Stimulated activated CD4-positive, alpha-beta T cell treated with anti-CD3 and anti-CD28 coated beads, TNF-alpha, amount 100 ng/mL, for 1 hour (primary cell): ENCODE data around the gene TMEM109.
A peak's percentile ranks its signal among the peaks of the same experiment; 100 is the strongest.

Source experiments
- DNase-seq, 3 donors: peaks; one replicate each; pipeline ENCODE4 v3.0.0-alpha.2; 2020; ENCODE audit warnings: low read depth in 3 of 3, low spot score in 1 of 3

Gene TMEM109, protein sequence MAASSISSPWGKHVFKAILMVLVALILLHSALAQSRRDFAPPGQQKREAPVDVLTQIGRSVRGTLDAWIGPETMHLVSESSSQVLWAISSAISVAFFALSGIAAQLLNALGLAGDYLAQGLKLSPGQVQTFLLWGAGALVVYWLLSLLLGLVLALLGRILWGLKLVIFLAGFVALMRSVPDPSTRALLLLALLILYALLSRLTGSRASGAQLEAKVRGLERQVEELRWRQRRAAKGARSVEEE

GRCh38 chr11:60913793-60914632 lies at the start of gene TMEM109:
TMEM109 (plus strand) TSS chr11:60914158; CDS start chr11:60919694, 5,536 bp downstream.
- peak; percentile 70 to 75 (median 73) for DNase-seq

GRCh38 chr11:60864856-60865513 lies 49.0 kb upstream of the TMEM109 start:
- no peak for DNase-seq

- DNase-seq: no peak
These were observed 46.8 kb upstream of the TMEM109 start, which contains the start of gene ZP1 for GRCh38 chr11:60866911-60867870. ZP1 (plus strand) TSS chr11:60867542; CDS start chr11:60867562, 20 bp downstream.

GRCh38 chr11:60867871-60868681 lies 45.9 kb upstream of the TMEM109 start:
- DNase-seq: no peak

GRCh38 chr11:60868682-60869450 lies 45.1 kb upstream of the TMEM109 start:
- no peak for DNase-seq

GRCh38 chr11:60869451-60869825 lies 44.5 kb upstream of the TMEM109 start:
- DNase-seq: no peak

DNA sequence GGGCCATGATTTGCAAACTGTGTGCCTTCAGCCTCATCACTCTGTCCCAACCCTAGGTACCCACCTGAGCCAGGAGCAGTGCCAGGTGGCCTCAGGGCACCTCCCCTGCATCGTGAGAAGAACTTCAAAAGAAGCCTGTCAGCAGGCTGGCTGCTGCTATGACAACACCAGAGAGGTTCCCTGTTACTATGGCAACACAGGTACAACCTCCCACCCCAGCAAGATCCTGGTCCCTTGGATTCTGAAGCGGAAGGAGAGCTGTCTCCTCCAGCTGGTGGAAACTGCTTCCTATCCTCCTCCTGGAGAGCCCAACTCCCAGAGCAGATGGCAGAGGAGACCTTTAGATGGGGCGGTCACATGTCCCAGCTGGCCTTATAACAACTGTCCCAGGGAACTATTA lies 43.7 kb upstream of the TMEM109 start:
- DNase-seq: no peak

DNA sequence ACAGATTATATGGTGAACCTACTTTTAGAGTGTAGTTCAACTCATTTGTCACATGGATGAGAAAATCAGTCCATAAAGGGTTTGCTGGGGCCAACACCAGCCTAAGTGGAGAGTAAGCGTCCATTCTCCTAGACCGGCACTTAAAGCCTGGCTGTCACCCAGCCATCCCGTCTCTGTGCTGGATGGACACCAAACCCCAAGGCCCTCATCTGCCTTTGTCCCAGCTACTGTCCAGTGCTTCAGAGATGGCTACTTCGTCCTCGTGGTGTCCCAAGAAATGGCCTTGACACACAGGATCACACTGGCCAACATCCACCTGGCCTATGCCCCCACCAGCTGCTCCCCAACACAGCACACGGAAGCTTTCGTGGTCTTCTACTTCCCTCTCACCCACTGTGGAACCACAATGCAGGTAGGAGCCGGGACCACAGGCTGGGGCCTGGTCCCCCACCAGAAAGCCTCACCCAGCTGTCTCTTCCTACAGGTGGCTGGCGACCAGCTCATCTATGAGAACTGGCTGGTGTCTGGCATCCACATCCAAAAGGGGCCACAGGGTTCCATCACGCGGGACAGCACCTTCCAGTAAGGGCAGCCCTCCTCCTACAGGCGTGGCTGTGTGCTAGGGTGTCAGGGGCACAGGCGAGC lies 43.1 kb upstream of the TMEM109 start:
- DNase-seq: no peak

DNA sequence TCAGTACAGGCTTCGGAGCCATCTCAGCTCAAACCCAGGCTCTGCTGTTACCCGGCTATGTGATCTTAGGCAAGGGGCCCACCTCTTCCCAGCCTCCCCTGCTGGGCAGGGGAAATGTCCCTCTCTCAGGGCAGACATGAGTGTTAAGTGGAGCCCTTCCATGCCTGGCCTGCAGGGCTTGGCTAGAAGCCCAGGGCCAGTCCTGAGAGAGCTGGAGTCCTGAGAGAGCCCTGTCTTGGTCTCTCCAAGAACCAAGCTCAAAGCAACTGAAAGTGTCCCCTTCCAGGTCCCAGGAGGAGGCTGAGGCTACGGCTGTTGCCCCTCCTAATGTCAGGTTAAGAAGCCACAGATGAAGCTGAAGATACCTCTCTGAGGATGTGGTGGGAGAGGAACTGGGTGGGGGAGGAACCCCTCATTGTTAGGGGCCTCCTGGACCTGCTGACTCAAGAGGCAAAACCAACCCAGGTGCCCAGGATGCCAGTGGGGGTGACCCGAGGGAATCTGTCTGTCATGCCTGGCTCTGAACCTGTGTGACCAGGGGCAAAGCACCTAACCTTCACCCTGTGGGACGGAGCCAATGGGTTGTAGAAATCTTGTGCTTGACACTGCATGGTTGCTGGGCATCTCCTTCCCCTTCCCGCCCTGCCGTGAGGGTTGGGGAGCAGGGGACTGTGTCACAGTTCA lies 42.4 kb upstream of the TMEM109 start:
- no peak for DNase-seq

DNA sequence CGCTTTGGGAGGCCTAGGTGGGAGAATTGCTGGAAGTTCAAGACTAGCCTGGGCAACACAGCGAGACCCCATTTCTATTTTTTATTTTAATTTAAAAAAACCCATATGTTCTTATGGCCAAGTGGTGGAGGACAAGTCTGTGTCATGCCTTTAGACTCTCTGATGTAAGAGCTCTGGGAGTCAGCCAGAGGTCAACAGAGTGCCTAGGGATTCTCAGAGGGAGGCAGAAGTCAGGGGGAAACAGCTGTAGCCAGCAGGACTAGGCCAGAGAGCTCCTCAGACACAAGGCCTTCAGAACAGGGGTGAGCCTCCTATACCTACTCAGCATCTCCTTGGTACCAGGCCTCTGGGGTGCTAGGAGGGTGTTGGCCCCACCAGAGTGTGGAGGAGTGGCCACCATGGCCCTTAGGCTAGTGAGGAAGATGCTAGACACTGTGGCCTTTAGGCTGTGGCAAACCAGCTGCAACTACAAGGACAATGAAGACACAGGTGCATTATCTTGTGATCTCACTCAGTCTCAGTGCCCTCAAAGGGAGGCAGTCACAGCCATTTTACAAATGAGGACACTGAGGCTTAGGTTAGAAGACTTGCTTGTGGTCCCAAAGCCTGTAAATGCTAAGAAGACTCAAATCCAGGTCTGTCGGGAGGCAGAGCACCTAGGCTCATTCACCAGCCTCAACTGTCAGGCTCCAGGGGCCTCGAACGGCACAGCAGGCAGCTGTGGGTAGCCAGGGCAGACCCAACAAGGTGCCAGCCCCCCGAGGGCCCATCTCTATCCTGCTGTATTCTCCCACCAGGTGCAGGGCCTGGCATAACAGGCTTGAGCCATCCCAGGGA lies 41.6 kb upstream of the TMEM109 start:
- no peak for DNase-seq

DNA sequence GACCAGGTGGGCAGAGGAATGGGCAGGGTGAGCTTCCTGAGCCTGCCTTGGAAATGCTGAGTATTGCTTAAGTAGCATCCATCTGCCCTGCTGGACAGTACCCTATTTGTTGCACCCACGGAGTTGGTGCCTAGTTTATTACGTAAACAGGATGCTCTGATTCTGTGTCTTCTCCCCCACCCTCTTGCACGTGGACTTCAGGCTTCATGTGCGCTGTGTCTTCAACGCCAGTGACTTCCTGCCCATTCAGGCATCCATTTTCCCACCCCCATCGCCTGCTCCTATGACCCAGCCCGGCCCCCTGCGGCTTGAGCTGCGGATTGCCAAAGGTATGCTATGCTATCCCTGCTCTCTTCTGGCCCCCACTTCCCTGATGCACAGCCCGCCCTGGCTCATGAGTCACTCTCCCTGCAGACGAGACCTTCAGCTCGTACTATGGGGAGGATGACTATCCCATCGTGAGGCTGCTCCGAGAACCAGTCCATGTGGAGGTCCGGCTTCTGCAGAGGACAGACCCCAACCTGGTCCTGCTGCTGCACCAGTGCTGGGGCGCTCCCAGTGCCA lies 40.9 kb upstream of the TMEM109 start:
- no peak for DNase-seq

DNA sequence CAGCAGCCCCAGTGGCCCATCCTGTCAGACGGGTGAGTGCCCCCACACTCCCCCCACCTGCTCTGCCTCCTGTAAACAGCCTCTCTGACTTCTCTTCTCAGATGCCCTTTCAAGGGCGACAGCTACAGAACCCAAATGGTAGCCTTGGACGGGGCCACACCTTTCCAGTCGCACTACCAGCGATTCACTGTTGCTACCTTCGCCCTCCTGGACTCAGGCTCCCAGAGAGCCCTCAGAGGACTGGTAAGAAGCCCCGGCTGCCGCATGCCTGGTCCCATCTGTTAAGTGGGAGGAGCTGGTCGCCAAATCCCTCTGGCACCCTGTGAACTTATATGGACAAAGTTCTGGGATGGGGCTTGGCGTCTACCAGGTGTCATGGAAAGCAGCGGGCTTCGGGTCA lies 40.4 kb upstream of the TMEM109 start:
- no peak for DNase-seq

- DNase-seq: no peak
These were observed 39.3 kb upstream of the TMEM109 start for GRCh38 chr11:60874421-60875365.

DNA sequence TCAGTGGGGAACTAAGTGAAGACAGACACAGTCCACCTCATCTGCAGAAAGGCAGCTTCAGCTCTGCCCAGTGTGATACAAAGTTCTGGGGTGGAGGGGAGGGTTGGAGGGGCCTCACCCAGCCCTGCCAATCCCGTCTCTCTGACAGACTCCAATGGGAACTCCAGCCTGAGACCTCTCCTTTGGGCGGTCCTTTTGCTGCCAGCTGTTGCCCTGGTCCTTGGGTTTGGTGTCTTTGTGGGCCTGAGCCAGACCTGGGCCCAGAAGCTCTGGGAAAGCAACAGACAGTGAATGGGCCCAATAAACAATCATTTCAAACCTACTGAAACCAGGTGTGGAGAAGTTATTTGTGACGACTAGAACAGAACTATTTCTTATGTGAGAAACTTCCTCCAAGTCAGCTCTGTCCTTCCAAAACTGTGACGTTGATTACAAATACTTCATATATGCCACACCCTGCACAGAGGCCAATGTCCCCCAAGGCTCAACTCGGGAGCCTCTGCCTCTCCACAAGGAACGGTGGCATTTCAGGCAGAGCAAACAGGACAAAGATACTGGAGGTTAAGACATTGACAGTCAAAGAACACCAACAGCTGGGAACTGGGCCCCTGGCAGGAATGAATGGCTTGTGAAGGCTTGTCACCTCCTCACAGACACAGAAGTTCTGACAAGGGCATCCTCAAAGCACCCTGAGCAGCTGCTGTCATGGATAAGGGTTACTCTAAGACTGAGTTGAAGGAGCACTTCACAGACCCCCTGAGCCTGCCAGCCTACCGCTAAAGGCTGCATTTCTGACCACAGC lies 38.4 kb upstream of the TMEM109 start:
- DNase-seq: no peak

- DNase-seq: no peak
These were observed 37.8 kb upstream of the TMEM109 start for GRCh38 chr11:60876168-60876485.
